WTC11 (cell line): ENCODE results near the gene F2R. TPM values are rescaled to one million over a fixed set of nuclear protein-coding genes. Genes with fewer than 3 reads are reported as not detected.

Experiments
- ATAC-seq: fragments of 200-7000 bp; cut with Tn5 transposase; 2 replicates; pipeline ENCODE4 v1.10.0; 2021; ENCODE audit warnings: mild to moderate bottlenecking, moderate library complexity
- CTCF ChIA-PET: fragments of 300-600 bp; sonication (Branson Sonifier 250); formaldehyde crosslinking; loops from one replicate; lab custom pipeline; 2021; ENCODE audit warnings: antibody characterized with exemption; lab: Charles Lee
- POLR2A ChIA-PET: fragments of 350-600 bp; sonication (Branson Sonifier 250); formaldehyde crosslinking; loops from one replicate; lab custom pipeline; 2021; ENCODE audit warnings: antibody characterized with exemption; lab: Charles Lee
- DNase-seq: peaks from one replicate; pipeline ENCODE4 v3.0.0; 2021; ENCODE audit warnings: low spot score
- H3K27ac Mint-ChIP-seq: 2 replicates; pipeline ENCODE4 v1.8.0; 2021; ENCODE audit warnings: mixed read lengths
- H3K27me3 Mint-ChIP-seq: 2 replicates; pipeline ENCODE4 v1.8.0; 2021; ENCODE audit warnings: low read depth, mild to moderate bottlenecking, moderate library complexity, mixed read lengths
- H3K36me3 Mint-ChIP-seq: 2 replicates; pipeline ENCODE4 v1.8.0; 2021; ENCODE audit warnings: mixed read lengths
- H3K4me1 Mint-ChIP-seq: 2 replicates; pipeline ENCODE4 v1.8.0; 2022; ENCODE audit warnings: mixed read lengths
- H3K4me3 Mint-ChIP-seq: 2 replicates; pipeline ENCODE4 v1.8.0; 2021; ENCODE audit warnings: mild to moderate bottlenecking, moderate library complexity, mixed read lengths
- H3K9me3 Mint-ChIP-seq: 2 replicates; pipeline ENCODE4 v1.8.0; 2021; ENCODE audit warnings: mixed read lengths
- ELF4 ChIP-seq: sonication (generic); formaldehyde crosslinking; IDR thresholded peaks from 2 replicates; pipeline ENCODE4 v1.8.1; 2022; ENCODE audit warnings: low read depth, mild to moderate bottlenecking, moderate library complexity, missing genetic modification reagents
- FOXP4 ChIP-seq: sonication (generic); formaldehyde crosslinking; IDR thresholded peaks from 2 replicates; pipeline ENCODE4 v1.8.0; 2022; ENCODE audit warnings: mild to moderate bottlenecking, missing genetic modification reagents
- MYBL2 ChIP-seq: sonication (generic); formaldehyde crosslinking; IDR thresholded peaks from 2 replicates; pipeline ENCODE4 v1.8.1; 2023; ENCODE audit warnings: mild to moderate bottlenecking, moderate library complexity, missing genetic modification reagents
- RORB ChIP-seq: fragments of 250-450 bp; sonication (Bioruptor Pico); IDR thresholded peaks from 2 replicates; pipeline ENCODE4 v1.9.0; 2021; ENCODE audit warnings: mild to moderate bottlenecking
- SMAD3 ChIP-seq: sonication (generic); formaldehyde crosslinking; IDR thresholded peaks from 2 replicates; pipeline ENCODE4 v1.8.0; 2022; ENCODE audit warnings: missing genetic modification reagents, mild to moderate bottlenecking, borderline replicate concordance
- ZNF317 ChIP-seq: sonication (generic); formaldehyde crosslinking; IDR thresholded peaks from 2 replicates; pipeline ENCODE4 v1.8.1; 2023; ENCODE audit warnings: low read depth, mild to moderate bottlenecking, moderate library complexity, missing genetic modification reagents, borderline replicate concordance
- total RNA-seq: library from RNA; stranded (reverse); gene quantifications from 3 replicates; pipeline ENCODE4 v1.2.3, GENCODE V29; 2021
- TF ChIP-seq, protein P1 (sequence below): fragments of 250-450 bp; sonication (Bioruptor Pico); IDR thresholded peaks from 2 replicates; pipeline ENCODE4 v1.9.0; 2021; ENCODE audit warnings: moderate library complexity, mild to moderate bottlenecking, inconsistent platforms, borderline replicate concordance

F2R gene
- total RNA-seq, 1 experiment from 2014 or later = 18.4 TPM

DNA sequence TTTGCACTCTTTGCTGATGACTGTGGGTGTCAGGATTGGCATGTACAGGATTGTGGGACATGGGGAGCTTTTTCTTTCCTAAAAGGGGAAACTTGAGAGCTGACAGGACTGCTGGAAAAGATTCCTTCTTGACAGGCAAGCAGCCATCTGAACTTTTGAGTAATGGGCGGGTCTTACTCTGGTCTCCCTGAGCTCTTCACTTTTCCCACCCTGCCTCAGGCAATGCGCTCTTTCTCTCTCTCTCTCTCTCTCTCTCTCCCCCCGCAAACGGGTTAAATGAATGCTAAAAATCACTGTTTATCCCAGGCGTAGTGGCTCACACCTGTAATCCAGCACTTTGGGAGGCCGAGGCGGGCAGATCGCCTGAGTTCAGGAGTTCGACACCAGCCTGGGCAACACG is 65.8 kb downstream of the F2R start:
- ChIA-PET POLR2A (no interaction called here), CTCF (interaction anchor here (0.6 kb wide), 1 partner anchor 37 kb away, joined by 3 read pairs; no protein-coding TSS in a partner anchor)
- no peaks in the 10 kb centered on the region for H3K27me3 Mint-ChIP-seq
- H3K36me3 Mint-ChIP-seq = no peaks in the 10 kb centered on the region
- H3K4me1 Mint-ChIP-seq = peaks cover 49% of the 10 kb centered on the region
- TF ChIP-seq SMAD3 = no peak
- TF ChIP-seq ZNF317 (CRISPR knock-in tag) = no peak
- TF ChIP-seq MYBL2 (CRISPR knock-in tag) = no peak
- no peak for TF ChIP-seq ELF4
- TF ChIP-seq, protein P1, sequence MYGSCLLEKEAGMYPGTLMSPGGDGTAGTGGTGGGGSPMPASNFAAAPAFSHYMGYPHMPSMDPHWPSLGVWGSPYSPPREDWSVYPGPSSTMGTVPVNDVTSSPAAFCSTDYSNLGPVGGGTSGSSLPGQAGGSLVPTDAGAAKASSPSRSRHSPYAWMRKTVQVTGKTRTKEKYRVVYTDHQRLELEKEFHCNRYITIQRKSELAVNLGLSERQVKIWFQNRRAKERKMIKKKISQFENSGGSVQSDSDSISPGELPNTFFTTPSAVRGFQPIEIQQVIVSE (CRISPR knock-in tag) = no peak
- H3K9me3 Mint-ChIP-seq = no peaks in the 10 kb centered on the region
- H3K4me3 Mint-ChIP-seq = no peak overlapping the region
- ATAC-seq = no peak
- no peak for DNase-seq
- no peak overlapping the region for H3K27ac Mint-ChIP-seq

- Mint-ChIP-seq H3K9me3 (no peaks in the 10 kb centered on the region), H3K4me3 (no peak overlapping the region), H3K27me3 (no peaks in the 10 kb centered on the region), H3K4me1 (peaks cover 55% of the 10 kb centered on the region), H3K27ac (0 out of 2 replicates have a peak overlapping the region, but pooled peaks have one; percentile 18), H3K36me3 (no peaks in the 10 kb centered on the region)
- TF ChIP-seq FOXP4 (CRISPR knock-in tag) = no peak
- TF ChIP-seq RORB (CRISPR knock-in tag) = no peak
- POLR2A ChIA-PET = no interaction called here
- CTCF ChIA-PET = interaction anchor here (1.3 kb wide), 1 partner anchor 8 kb away, joined by 11 read pairs; no protein-coding TSS in a partner anchor
- ATAC-seq = no peak
- no peak for DNase-seq
These were observed 66.5 kb downstream of the F2R start for GRCh38 chr5:76782444-76782843.

Other genes with a start within 250 kb of the F2R start
- 0.11 TPM in 1 of 3 replicates, not detected in the others for gene F2RL2, start 92.7 kb upstream of the F2R start, total RNA-seq
- gene F2RL1, start 102.9 kb downstream of the F2R start, total RNA-seq = 37.3 to 38.9 TPM (median 37.5 TPM) in 3 replicates
- gene S100Z, start 133.9 kb downstream of the F2R start, total RNA-seq = not detected in 3 replicates
- gene CRHBP, start 236.9 kb downstream of the F2R start, total RNA-seq = not detected in 3 replicates